D341Med (cell line): ENCODE data around the gene SOCS6.
A peak's percentile ranks its signal among the peaks of the same experiment; 100 is the strongest.
"Not testable (repeated sequence)": the region's sequence is repeated elsewhere in the genome, so short reads cannot be mapped to it uniquely, and the experiment has no call there.

Experiments
- DNase-seq: peaks from one replicate; pipeline ENCODE4 v3.0.0; 2012; ENCODE audit warnings: low spot score

SOCS6 gene, protein sequence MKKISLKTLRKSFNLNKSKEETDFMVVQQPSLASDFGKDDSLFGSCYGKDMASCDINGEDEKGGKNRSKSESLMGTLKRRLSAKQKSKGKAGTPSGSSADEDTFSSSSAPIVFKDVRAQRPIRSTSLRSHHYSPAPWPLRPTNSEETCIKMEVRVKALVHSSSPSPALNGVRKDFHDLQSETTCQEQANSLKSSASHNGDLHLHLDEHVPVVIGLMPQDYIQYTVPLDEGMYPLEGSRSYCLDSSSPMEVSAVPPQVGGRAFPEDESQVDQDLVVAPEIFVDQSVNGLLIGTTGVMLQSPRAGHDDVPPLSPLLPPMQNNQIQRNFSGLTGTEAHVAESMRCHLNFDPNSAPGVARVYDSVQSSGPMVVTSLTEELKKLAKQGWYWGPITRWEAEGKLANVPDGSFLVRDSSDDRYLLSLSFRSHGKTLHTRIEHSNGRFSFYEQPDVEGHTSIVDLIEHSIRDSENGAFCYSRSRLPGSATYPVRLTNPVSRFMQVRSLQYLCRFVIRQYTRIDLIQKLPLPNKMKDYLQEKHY

DNA sequence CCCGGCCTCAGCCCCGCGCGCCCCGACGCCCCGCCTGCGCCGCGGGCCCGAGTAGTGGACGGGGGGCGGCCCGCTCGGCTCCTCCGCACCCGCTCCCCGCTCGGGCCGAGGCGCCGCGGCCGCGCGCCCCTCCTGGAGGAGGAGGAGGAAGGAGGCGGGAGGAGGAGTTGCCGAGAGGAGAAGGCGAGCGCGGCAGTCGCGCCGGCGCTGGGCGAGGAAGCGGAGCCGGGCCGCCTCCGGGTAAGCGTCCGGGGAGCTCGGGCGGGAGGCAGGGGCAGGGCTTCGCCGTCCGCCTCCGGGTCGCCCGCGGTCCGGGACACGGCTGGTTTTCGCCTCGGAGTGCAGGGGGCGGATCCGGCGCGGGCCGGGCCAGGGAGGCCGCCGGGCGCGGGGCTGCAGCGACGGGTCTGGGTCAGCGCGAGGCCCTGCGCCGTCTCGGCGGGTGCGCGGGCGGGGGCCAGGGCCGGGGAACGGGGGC, at the start of gene SOCS6:
Gene SOCS6 (plus strand): TSS at position 195 of the 478 bp plus-strand sequence. CDS start 35,624 bp downstream, outside the sequence.
- peak; percentile 92 for DNase-seq

- no peak for DNase-seq
These were observed 45.5 kb upstream of the SOCS6 start for GRCh38 chr18:70243131-70243929.

- no peak for DNase-seq
These were observed 42.8 kb upstream of the SOCS6 start for GRCh38 chr18:70246061-70246466.

DNA sequence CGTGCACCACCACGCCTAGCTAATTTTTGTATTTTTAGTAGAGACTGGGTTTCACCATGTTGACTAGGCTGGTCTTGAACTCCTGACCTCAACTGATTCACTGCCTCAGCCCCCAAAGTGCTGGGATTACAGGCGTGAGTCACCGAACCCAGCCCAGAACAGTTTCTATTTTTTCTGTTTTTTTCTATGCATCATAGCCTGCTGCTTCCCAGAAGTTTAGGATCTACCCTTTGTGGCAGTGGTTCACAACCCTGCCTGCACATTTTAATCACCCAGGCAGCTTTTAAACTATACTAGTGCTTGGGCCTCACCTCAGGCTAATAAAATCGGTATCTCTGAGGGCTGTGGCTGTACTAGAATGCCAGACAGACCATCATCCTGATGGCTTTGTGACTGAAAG, 39.7 kb upstream of the SOCS6 start:
- DNase-seq: no peak

- not testable (repeated sequence) for DNase-seq
These were observed 39.0 kb upstream of the SOCS6 start for GRCh38 chr18:70249861-70250260.

- DNase-seq: no peak
These were observed 38.1 kb upstream of the SOCS6 start for GRCh38 chr18:70250781-70251180.

GRCh38 chr18:70256184-70256583, 32.7 kb upstream of the SOCS6 start:
- no peak for DNase-seq

DNA sequence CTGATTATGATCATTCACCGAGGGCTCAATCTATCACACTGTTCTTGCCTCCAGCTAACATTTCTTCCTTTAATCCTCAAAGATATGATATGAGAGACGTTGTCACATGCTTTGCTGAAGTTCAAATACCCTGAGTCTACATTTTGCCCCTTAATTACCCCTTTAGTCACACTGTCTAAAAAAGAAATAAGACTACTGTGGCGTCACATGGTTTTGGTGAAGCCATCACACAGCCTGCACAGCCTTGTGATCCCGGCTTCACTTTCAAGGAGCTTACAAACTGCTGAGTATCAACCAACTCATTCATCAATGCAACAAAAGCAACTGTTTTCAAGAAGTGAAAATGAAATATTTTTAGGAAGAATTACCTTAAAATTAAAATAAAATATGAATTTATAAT, 31.9 kb upstream of the SOCS6 start:
- no peak for DNase-seq

GRCh38 chr18:70258243-70258642, 30.6 kb upstream of the SOCS6 start:
- DNase-seq: no peak

DNA sequence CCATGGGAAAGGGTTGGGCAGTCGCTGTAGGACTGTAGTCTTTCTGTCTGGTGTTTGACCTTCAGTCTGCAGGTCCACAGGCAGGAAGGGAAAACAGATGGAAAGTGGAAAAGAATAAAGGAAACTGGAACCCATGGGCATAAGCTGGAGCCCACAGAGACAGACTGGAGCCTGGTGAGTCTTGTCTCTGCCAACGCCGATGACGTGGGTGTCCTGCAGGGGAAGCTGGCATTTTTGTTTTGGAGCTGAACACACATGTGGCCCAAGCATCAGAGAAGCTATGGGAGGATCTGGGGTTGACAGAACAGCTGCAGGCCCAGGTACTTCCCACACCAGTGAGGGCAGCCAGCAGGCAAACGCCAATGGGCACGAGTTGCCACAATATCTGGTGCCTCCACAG, 28.2 kb upstream of the SOCS6 start:
- no peak for DNase-seq

DNA sequence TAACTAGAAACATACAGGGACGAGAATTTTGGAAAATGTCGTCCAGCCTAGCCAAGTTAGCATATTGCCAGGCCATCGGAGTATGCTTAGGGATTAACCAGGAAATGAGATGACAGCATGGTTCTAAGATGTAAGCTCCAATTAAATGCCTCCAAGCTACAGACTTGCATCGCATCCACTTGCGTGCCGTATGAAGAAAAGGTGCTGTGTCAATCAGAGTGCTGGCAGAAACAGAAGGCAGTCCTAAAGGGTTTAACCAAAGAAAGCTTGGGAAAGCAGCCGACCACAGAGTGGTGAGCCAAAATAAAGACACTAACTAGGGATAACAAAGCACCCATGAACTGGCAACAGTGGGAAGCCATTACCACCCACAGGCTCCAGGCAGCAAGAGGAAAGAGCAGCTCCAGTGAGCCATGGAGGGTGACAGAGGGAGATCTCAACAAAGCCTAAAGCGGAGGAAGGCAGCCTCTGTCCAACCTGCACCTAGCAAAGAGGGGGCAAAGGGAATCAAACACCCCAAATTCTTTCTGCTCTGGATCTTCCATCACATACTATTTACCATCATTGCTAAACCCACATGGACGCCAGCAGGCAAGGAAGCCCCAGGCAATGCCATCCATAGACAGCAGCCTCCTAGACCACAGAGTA, 27.6 kb upstream of the SOCS6 start:
- no peak for DNase-seq

- no peak for DNase-seq
These were observed 25.5 kb upstream of the SOCS6 start for GRCh38 chr18:70263336-70263735.

DNA sequence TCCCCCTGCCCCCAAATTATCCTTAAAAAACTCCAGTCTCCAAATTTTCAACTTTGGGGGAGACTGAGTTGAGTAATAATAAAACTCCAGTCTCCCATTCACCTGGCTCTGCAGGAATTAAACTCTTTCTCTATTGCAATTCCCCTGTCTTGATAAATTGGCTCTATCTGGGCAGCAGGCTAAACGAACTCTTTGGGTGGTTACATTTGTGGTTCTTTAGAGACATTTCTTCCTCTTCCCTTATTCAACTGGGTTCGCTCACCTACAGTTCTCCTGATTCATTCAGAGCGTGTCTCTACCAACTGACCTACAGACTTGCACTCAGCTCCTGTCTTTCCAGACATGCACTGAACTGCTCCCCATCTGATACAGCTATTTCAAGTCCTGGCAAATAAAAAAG, 17.1 kb upstream of the SOCS6 start:
- DNase-seq: no peak

DNA sequence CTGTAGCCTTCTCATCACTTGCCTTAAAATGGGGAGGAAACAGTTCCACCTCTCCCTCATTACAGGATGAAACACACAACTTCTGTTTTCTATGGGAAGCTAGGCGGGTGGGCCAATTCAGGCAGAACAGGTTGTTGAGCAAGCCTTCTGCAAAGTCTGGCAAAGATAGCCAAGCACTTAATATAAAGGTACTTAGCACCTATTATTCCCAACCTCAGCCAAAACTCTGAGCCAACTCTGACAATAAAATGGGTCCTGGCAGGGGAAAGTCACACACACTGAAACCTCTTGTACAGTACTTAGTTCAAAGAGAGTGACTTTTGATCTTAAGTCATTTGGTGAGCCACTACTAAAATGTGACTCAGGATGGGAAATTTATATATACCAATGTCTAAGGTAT, 15.8 kb upstream of the SOCS6 start:
- no peak for DNase-seq

DNA sequence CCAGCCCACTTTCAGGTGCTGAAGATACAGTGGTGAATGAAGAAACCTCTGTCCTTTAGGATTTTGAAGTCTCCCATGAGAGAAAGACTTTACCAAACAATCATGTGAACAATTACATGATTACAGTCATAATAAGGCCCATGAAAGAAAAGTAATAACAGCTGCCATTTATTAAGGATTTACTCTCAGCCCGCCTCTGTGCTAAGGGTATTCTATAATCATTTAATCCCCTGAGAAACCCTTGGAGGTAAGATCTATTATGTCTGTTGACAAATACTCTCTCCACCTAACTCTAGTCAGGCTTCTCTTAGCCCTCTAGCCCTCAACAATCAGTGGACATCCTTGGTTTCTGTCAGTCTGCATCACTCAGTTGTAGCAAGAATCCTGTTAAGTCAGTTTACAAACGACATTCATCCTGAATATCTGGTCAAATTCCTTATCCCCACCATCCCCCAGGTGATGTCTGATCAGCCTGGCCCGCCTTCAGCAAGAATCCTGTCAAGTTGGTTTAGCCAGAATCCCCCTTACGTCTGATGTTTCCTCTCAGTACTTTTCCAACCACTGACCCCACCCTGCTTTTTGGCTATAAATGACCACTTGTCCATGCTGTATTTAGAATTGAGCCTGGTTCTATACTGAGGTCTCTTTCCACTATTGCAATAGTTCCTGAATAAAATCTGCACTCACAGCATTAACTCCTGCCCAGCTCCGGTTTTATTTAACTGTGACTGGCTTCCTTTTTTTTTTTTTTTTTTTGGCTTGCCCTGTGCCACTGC, 12.2 kb upstream of the SOCS6 start:
- peak; percentile 79 for DNase-seq

GRCh38 chr18:70279470-70279869, 9.4 kb upstream of the SOCS6 start:
- no peak for DNase-seq

DNA sequence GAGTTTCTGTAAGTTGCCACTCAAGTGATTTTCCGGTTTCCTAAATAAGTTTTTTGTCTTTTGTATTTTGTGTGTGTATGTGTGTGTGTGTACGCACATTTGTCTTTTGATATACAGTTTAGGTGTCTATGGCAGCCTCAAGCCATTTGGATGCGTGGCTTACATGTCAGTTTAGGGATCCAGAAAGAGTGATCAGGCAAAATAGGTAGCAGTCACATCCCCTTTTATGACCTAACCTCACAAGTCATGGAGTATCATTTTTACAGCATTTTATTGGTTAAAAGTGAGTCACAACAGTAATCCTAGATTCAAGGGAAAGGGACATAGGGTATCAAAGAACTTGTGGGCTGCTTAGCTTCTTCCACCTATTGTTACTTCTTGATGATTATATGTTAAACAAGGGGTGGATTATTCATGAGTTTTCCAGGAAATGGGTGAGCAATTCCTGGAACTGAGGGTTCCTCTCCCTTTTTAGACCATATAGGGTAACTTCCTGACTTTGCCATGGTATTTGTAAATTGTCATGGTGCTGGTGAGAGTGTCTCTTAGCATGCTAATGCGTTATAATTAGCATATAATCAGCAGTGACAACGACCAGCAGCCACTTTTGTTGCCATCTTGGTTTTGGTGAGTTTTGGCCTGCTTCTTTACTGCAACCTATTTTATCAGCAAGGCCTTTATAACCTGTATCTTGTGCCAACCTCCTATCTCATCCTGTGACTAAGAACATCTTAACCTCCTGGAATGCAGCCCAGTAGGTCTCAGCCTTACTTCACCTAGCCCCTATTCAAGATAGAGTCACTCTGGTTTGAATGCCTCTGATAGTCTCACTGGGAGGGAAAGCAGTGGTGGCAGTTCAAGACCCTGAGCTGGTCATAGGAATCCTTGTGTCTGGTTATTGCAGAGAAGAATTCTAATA, 8.6 kb upstream of the SOCS6 start:
- no peak for DNase-seq

DNA sequence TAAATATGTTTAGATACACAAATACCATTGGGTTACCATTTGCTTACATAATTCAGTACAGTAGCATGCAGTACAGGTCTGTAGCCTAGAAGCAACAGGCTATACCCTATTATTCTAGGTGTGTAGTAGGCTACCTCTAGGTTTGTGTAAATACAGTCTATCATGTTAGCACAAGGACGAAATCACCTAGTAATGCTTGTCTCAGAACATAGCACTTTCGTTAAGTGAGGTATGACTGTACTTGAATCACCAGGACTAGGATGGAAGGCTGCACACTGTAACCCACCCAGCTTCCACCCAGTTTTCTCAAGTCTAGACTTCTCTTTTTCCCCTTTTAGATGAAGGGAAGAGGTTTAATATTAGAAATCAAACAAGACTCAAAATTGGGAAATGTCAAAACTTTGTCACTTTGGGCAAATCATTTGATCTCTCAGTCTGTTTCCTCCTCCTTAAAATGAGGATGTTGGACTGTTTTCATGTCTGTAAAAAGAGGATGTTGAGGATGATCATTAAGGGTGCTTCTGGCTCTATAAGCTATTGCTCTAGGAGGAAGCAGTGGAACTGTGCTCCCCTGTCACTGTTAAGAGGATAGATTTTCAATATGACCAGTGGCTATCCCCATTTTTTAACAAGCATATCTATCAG, 3.7 kb upstream of the SOCS6 start:
- no peak for DNase-seq

DNA sequence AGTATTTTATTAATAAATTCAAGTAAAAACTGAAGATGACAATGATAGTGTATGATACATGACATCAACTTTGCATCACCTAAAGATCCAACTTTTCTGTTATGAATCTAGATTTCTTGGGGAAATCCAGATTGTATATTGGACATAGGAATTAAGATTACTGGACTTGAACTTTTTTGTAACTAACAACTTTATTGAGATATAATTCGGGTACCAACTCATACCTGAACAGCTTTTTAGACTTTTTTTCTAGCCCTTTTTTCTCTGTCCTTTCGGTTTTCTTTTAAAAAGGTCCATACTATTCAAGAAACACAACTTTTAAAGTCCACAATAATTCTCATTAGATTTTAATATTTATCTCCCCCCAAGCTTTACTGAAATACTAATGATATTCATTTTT, 1.1 kb upstream of the SOCS6 start:
- no peak for DNase-seq
